ENCODE measurements around the gene HTR7. TPM values are rescaled to one million over a fixed set of nuclear protein-coding genes. Genes with fewer than 3 reads are reported as not detected.
"Not testable (repeated sequence)": the region's sequence is repeated elsewhere in the genome, so short reads cannot be mapped to it uniquely, and the experiment has no call there.

HTR7 gene
- total RNA-seq, 1 donor: 9.8 TPM

DNA sequence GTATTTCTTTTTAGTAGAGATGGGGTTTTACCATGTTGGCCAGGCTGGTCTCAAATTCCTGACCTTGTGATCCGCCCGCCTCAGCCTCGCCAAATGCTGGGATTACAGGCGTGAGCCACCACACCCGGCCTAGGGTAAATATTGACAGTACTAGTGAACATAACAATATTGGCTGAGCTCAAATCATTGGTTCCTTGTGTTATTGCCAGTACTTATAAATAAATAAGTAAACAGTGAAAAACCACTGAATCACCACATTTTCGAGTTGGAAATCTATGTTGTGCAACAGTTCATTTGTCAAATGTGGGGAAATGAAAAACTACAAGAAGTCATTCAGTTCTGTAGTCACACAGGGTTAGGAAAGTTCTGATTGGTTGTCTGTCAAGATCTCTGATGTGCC, 29.7 kb upstream of the HTR7 start:
- Histone ChIP-seq H3K4me1 (ENCODE audit: insufficient read depth, low read length) (peaks cover 30% of the 10 kb centered on the region), H3K27me3 (ENCODE audit: insufficient read depth, low read length) (no peaks in the 10 kb centered on the region), H3K79me2 (ENCODE audit: insufficient read depth, low read length) (peaks cover 7% of the 10 kb centered on the region), H3K27ac (ENCODE audit: low read depth, low read length) (peak overlapping the region; percentile 5), H3K9me3 (ENCODE audit: low read depth, low read length) (no peaks in the 10 kb centered on the region), H3K4me3 (ENCODE audit: insufficient read depth, low read length) (no peak overlapping the region), H3K36me3 (ENCODE audit: insufficient read depth, low read length) (peaks cover 22% of the 10 kb centered on the region), H2AFZ (ENCODE audit: low read length) (no peak overlapping the region), H4K20me1 (ENCODE audit: insufficient read depth, low read length) (no peaks in the 10 kb centered on the region), H3K4me2 (ENCODE audit: insufficient read depth, low read length) (no peak overlapping the region)
- TF ChIP-seq, protein P1, sequence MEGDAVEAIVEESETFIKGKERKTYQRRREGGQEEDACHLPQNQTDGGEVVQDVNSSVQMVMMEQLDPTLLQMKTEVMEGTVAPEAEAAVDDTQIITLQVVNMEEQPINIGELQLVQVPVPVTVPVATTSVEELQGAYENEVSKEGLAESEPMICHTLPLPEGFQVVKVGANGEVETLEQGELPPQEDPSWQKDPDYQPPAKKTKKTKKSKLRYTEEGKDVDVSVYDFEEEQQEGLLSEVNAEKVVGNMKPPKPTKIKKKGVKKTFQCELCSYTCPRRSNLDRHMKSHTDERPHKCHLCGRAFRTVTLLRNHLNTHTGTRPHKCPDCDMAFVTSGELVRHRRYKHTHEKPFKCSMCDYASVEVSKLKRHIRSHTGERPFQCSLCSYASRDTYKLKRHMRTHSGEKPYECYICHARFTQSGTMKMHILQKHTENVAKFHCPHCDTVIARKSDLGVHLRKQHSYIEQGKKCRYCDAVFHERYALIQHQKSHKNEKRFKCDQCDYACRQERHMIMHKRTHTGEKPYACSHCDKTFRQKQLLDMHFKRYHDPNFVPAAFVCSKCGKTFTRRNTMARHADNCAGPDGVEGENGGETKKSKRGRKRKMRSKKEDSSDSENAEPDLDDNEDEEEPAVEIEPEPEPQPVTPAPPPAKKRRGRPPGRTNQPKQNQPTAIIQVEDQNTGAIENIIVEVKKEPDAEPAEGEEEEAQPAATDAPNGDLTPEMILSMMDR (IDR thresholded peaks at IDR 0.05; ENCODE audit: extremely low read depth, low read depth, low read length): no peak
- DNase-seq (ENCODE audit: insufficient read length, low spot score, missing footprints): no peak

DNA sequence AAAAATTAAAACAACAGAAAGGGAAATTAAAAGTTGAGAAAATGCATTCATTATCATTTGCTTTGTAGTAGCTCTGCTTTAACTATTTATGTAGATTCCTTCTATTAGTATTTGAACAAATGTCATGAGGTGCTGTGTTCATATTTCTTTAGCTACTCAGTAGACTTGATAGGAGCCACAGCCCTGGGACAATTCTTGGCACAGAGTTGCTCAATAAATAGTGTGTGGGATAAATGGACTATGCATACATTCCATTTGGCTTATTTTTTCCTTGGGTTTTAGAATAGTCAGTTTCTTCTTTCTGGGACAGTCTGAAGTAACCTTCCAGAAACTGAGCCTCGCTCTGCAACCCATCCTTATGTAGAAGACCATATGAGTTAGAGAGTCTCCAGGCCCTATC, 27.3 kb upstream of the HTR7 start:
- Histone ChIP-seq H3K4me2 (ENCODE audit: insufficient read depth, low read length) (peak overlapping the region; percentile 64), H3K79me2 (ENCODE audit: insufficient read depth, low read length) (peaks cover 3% of the 10 kb centered on the region), H3K4me3 (ENCODE audit: insufficient read depth, low read length) (no peak overlapping the region), H3K4me1 (ENCODE audit: insufficient read depth, low read length) (peaks cover 30% of the 10 kb centered on the region), H4K20me1 (ENCODE audit: insufficient read depth, low read length) (no peaks in the 10 kb centered on the region), H3K27ac (ENCODE audit: low read depth, low read length) (peak overlapping the region; percentile 85), H3K27me3 (ENCODE audit: insufficient read depth, low read length) (no peaks in the 10 kb centered on the region), H3K36me3 (ENCODE audit: insufficient read depth, low read length) (peaks cover 22% of the 10 kb centered on the region), H3K9me3 (ENCODE audit: low read depth, low read length) (no peaks in the 10 kb centered on the region), H2AFZ (ENCODE audit: low read length) (no peak overlapping the region)
- DNase-seq (ENCODE audit: insufficient read length, low spot score, missing footprints): no peak
- TF ChIP-seq, protein P1 (IDR thresholded peaks at IDR 0.05; ENCODE audit: extremely low read depth, low read depth, low read length): no peak

DNA sequence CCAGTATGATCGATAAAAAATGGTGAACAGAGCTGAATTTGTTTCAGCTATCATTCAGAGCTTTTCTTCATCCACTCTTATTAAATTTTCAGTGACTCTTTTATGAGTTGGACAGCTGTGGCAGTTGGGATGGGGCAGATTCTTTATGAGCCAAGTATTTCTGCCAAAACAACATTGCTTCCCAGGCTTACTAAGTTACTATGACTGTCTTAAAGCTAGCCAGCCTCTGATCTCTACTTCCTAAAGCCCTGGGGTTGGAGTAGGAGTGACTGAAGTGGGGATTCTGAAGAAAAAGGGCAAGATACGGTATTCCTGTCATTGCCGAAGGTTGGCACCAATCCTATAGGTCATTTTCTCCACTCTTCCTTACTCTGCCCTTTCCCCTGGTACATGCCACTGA, 26.6 kb upstream of the HTR7 start:
- Histone ChIP-seq H3K36me3 (ENCODE audit: insufficient read depth, low read length) (peaks cover 22% of the 10 kb centered on the region), H3K4me1 (ENCODE audit: insufficient read depth, low read length) (peaks cover 30% of the 10 kb centered on the region), H3K4me2 (ENCODE audit: insufficient read depth, low read length) (peak overlapping the region; percentile 64), H3K4me3 (ENCODE audit: insufficient read depth, low read length) (peak overlapping the region; percentile 21), H3K9me3 (ENCODE audit: low read depth, low read length) (no peaks in the 10 kb centered on the region), H4K20me1 (ENCODE audit: insufficient read depth, low read length) (no peaks in the 10 kb centered on the region), H2AFZ (ENCODE audit: low read length) (no peak overlapping the region), H3K27ac (ENCODE audit: low read depth, low read length) (peak overlapping the region; percentile 85), H3K27me3 (ENCODE audit: insufficient read depth, low read length) (no peaks in the 10 kb centered on the region), H3K79me2 (ENCODE audit: insufficient read depth, low read length) (peaks cover 3% of the 10 kb centered on the region)
- peak; percentile 76 for DNase-seq (ENCODE audit: insufficient read length, low spot score, missing footprints)
- TF ChIP-seq, protein P1 (IDR thresholded peaks at IDR 0.05; ENCODE audit: extremely low read depth, low read depth, low read length): no peak

DNA sequence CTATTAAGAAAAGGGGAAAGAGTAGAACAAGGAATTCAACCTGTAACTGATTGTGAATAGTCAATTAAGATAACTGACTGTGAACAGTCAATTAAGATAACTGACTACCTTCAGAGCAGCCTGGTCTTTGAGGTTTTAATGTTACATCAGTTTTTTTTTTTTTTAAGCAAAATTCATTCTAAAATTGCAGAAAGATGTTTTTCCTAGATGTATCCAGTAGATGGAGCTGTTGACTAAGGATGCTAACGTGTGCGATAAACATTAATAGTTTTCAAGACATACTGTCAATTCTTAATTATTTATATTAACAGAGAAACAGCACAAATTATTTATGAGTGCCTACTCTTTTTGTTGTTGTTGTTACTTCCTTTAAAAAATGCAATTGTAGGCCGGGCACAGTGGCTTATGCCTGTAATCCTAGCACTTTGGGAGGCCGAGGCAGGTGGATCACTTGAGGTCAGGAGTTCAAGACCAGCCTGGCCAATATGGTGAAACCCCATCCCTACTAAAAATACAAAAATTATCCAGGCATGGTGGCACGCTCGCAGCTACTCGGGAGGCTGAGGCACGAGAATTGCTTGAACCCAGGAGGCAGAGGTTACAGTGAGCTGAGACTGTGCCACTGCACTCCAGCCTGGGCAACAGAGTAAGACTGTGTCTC, 22.4 kb upstream of the HTR7 start:
- H4K20me1 ChIP-seq (ENCODE audit: insufficient read depth, low read length); H3K79me2 ChIP-seq (ENCODE audit: insufficient read depth, low read length); H3K9me3 ChIP-seq (ENCODE audit: low read depth, low read length); H2AFZ ChIP-seq (ENCODE audit: low read length); H3K27me3 ChIP-seq (ENCODE audit: insufficient read depth, low read length); H3K27ac ChIP-seq (ENCODE audit: low read depth, low read length); DNase-seq (ENCODE audit: insufficient read length, low spot score, missing footprints); H3K4me3 ChIP-seq (ENCODE audit: insufficient read depth, low read length); H3K4me2 ChIP-seq (ENCODE audit: insufficient read depth, low read length): not testable (repeated sequence)
- peaks cover 16% of the 10 kb centered on the region for H3K4me1 ChIP-seq (ENCODE audit: insufficient read depth, low read length)
- TF ChIP-seq, protein P1 (IDR thresholded peaks at IDR 0.05; ENCODE audit: extremely low read depth, low read depth, low read length): peak; percentile 61
- peaks cover 25% of the 10 kb centered on the region for H3K36me3 ChIP-seq (ENCODE audit: insufficient read depth, low read length)
